Stimulated activated CD4-positive, alpha-beta T cell treated with anti-CD3 and anti-CD28 coated beads, Interleukin-1b, Interleukin-23, amount 100 ng/mL, for 1 hour (primary cell): Measurements from ENCODE around the gene HRH3.

Source experiments
- DNase-seq, 2 donors: peaks; one replicate each; pipeline ENCODE4 v3.0.0-alpha.2; 2020; ENCODE audit warnings: low read depth in 2 of 2

Gene HRH3

GRCh38 chr20:62215020-62215990 is 4.8 kb downstream of the HRH3 start:
- DNase-seq, result no peak

DNA sequence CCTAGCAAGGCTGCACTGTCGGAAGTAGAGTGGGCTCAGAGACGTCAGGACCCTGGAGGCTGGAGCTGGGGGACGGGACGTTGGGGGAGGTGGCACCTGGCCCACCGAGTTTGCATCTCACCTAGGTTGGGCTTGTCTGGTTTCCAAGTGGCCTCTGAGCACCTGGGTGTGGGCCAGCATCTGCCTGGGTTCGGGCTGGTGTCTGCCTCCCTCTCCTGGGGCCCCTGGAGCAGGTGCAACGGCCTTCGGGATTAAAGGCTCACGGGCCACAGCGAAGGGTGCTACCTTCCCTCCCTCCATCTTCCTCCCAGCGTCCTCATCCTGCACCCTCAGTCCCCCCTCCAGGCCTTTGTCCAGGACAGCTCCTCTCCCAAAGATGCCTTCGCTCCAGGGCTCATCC is 6.0 kb downstream of the HRH3 start:
- no peak for DNase-seq

DNA sequence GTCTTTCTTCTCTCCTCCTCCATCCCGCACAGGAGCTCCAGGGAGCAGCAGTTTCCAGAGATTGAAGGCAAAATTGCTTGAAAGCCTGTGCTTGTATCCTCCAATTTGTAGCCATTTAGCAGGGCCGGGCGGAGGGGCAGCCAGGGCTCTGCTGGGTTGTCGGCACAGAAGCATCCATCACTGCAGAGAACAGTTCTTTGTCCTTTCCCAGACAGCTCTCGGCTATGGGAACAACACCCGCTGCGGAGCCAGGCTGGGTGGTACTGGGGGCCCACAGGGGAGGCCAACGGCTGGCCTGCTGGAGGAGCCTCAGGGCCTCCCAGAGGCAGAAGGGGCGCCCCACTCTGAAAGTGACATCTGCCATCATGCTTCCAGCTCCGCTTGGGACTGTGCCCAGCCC is 7.8 kb downstream of the HRH3 start:
- no peak for DNase-seq

DNA sequence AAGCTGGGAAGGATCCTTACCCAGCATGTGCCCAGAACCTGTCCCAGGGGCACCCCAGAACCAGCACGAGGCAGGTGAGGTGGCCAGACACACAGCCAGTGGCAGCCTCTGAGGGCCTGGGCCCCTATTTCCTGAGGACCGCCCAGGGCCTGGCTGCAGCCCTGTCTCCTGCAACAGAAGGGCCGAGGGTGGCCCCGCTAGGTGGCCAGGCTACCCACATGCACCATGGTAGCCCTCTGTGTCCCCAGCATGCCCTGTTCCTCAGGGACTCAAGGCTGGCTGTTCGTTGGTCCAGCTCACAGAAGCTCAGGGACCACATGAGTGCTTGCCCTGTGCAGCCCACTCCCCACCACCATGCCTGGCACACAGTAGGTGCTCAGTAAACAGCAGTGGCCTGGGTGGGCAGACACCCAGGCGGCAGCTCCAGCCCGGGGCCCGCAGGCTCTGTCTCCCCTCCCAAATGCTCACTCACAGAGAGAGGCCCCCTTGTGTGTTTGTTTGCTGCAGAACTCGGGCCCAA is 8.2 kb downstream of the HRH3 start:
- DNase-seq, result no peak

- no peak for DNase-seq
These were observed 8.9 kb downstream of the HRH3 start for GRCh38 chr20:62211216-62211615.

DNA sequence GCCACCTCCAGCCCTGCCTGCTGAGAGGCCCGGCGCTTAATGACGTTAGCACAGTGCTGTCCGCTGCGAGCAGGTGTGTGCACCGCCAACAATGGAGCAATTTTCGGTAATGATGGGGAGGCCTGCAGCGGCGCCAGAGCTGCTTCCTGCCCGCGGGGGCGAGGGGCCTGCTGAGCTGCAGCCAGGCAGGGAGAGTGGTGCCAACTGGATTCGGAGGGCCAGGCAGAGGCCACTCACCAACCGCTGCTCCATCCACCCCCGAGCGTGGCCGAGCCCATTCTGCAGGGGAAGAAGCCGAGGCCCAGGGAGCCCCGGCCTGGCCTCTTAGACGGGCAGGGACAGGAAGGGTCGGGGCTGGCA is 9.6 kb downstream of the HRH3 start:
- DNase-seq, result no peak

GRCh38 chr20:62209850-62210495 is 10.1 kb downstream of the HRH3 start:
- no peak for DNase-seq

- no peak for DNase-seq
These were observed 11.0 kb downstream of the HRH3 start for GRCh38 chr20:62208795-62209755.

DNA sequence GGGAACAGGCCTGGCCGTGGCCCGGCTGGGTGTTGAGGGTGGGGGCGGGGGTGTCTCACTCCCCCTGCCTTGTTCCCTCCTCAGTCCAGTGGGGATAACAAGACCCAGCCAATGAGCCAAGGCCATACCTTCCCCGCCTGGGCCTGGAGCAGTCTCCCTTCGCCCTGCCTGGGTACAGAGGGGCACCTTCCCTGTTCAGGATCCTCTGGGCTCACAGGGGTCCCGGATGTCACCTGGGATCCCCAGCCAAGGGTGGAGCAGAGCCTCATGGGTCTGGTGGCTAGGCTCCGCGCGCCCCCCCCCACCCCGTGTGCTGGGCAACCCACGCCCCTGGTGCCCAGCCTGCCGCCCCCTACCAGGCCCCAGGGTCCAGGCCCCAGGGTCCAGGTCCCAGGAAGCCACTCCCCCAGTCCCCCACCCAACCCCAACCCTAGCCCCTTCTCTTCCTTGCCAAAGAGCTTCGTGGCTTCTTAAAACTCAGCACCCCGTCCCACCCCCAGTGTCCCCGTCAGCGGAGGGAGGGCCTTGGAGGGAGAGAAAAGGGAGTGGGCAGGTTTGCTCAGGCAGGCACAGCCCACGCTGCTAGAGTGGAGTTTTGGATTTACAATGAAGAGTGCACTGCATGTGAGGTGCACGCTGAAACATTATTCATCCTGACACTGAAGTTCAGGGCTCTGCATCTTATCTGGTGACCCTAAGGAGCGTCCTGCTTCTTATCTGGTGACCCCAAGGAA is 11.8 kb downstream of the HRH3 start:
- DNase-seq, result no peak

DNA sequence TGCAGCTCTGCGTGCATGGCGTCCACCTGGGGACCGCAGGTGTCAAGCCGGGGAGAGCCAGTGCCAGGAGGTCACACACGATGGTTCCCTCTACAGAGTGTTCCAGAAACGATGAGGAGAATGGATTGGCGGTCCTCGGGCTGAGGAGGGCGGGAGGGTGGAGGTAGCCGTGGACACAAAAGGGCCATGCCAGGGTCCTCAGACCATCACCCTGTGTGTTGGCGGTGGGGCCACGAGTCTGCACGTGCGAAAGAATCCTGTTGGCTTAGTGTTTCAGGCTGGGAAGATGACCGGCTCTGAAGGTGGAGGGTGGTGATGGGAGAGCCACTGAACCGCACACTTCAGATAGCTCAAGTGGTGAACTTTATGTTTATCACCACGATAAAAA is 13.7 kb downstream of the HRH3 start:
- DNase-seq, result no peak

DNA sequence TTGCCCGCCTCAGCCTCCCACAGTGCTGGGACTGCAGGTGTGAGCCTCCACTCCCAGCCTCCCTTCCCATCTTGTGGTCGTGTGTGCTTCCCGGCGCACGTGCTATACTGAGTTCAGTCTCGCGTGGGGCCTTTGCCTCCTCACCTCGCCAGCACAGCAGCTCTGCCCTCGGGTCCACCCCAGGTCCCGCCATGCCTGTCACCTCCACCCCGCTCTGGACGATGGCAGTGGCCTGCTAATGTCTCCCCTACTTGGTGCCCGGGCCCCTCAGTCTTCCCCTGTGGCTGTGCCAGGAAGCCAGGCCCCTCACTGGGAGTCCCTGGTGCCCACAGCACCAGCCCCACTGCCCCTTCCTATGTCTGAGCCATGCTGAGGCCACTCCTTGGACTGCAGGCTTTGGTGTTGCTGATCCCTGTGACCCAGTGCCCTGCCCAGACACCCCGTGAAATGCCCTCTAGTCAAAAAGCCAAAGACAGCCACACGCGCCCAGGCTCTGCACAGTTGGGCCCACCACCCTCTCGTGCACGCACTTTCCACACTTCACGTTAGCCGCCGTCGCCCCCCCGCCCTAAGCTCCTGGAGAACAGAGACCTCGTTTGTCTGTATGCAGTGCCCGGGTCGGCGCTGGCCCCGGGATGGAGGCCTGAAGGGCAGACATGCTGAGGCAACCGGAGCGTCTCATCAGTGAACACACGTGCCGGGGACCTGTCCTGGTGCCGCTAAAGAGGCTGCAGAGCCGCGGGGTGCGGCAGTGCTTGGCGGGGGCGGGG is 14.3 kb downstream of the HRH3 start:
- no peak for DNase-seq

DNA sequence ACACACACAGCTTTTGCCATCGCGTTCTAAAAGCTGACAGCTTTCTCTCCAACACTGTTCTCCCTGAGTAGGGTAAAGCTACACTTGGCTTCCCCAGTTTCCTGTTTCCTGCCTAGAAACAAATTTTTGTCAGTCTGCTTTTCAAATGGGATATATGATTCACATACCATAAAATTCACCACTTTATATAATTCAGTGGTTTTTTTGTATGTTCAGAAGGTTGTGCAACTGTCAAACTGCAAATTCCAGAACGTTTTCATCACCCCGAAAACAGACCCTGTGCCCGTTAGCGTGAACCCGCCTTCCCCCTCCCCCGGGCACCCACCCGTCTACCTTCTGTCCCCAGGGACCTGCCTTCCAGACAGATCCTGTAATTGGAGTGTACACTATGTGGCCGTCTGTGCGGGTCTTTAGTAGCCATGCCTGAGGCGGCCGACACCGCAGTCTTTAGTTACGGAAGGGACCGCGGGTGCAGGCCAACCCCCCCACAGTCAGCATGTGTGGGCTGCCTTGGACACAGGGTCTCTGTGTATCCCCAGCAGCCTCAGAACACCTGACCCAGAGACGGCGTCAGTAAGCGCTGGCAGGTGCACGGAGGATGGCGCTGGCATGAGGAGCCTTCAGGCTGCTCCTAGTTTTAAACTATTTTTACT is 16.6 kb downstream of the HRH3 start:
- no peak for DNase-seq

DNA sequence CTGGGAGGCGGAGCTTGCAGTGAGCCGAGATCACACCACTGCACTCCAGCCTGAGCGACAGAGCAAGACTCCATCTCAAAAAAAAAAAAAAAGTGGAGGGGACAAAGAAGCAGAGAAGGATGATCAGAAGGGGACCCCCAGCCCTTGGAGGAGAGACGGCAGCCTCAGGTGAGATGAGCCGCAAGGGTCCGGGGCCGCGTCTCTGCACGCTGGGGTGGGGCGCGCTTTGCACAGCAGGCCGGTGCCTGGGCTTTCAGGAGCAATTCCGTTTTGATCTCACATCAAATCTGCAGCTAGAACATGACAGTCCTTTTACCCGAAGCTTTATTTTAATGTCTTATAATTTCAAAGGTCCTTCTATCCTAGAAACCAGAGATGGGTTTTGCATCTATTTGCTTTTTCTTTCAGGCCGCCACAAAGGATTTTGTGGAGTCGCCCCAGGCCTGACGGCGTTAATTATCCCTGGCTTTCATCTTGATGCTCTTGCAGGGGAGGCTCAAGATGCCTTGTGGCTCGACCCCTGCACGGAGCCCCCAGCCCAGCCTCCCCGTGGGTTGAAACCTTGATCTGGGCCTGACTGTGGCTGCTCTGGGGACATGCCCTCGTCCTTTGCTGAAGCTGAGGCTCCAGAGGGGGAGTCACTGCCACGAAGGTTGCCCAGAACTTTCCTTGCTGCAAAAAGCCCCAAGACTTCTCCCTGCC is 17.3 kb downstream of the HRH3 start:
- DNase-seq, result no peak

- no peak for DNase-seq
These were observed 18.0 kb downstream of the HRH3 start for GRCh38 chr20:62202083-62202395.

GRCh38 chr20:62201173-62202082 is 18.6 kb downstream of the HRH3 start:
- DNase-seq, result no peak

DNA sequence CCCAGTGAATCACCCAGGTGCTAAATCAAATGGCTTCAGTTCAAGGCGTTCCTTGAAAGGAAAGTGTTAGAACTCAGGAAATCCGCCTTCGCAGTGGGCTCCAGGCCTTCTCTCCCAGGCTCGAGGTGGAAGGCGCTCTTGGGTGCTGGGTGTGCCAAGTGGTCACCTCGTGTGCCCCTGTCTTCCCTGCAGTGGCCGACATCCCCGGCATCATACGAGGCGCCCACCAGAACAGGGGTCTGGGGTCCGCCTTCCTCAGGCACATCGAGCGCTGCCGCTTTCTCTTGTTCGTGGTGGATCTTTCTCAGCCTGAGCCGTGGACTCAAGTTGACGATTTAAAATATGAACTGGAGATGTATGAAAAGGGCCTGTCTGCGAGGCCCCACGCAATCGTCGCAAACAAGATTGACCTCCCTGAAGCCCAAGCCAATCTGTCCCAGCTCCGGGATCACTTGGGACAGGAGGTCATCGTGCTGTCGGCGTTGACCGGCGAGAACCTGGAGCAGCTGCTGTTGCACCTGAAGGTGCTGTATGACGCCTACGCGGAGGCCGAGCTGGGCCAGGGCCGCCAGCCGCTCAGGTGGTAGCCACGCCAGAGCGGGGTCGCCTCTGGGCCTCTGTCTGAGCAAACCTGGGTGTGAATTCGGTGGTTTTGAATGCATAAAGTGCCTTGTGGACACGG is 19.4 kb downstream of the HRH3 start:
- no peak for DNase-seq

DNA sequence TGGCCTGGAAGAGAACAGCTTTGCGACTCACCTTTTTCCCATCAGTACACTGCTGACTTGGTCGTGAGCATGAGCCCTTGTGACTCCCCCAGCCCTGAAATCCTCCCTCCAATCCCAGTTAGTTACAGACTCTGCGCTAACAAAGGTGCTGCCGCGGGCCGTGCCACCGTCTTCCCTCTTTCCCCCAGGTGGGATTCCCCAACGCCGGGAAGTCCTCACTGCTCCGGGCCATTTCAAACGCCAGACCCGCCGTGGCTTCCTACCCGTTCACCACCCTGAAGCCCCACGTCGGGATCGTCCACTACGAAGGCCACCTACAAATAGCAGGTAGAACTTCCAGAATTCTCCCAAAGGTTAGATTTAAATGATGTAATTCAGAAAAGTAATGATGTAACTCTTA is 21.1 kb downstream of the HRH3 start:
- DNase-seq, result no peak

- no peak for DNase-seq
These were observed 21.6 kb downstream of the HRH3 start for GRCh38 chr20:62198496-62198895.
